ENCODE results near the gene CD300H.
"Not testable (repeated sequence)": the region's sequence is repeated elsewhere in the genome, so short reads cannot be mapped to it uniquely, and the experiment has no call there.

Gene CD300H

GRCh38 chr17:74525465-74525725, 41.9 kb downstream of the CD300H start:
- DNase-seq, result no peak

GRCh38 chr17:74524653-74525464, 42.5 kb downstream of the CD300H start:
- DNase-seq, result no peak

- DNase-seq, result no peak
Observed at GRCh38 chr17:74523308-74523707, 44.0 kb downstream of the CD300H start.

GRCh38 chr17:74522381-74523105, 44.8 kb downstream of the CD300H start:
- no peak for DNase-seq

- no peak for DNase-seq
Observed at GRCh38 chr17:74521701-74522201, 45.6 kb downstream of the CD300H start.

GRCh38 chr17:74520790-74521480, 46.4 kb downstream of the CD300H start:
- DNase-seq, result no peak

GRCh38 chr17:74520016-74520434, 47.3 kb downstream of the CD300H start:
- DNase-seq, result no peak

GRCh38 chr17:74518413-74518981, 48.8 kb downstream of the CD300H start:
- DNase-seq, result not testable (repeated sequence)

- no peak for DNase-seq
Observed at GRCh38 chr17:74516561-74517328, 50.6 kb downstream of the CD300H start.

- DNase-seq, result no peak
Observed at GRCh38 chr17:74515941-74516340, 51.4 kb downstream of the CD300H start.

- no peak for DNase-seq
Observed at GRCh38 chr17:74514632-74515334, 52.5 kb downstream of the CD300H start.

- DNase-seq, result no peak
Observed at GRCh38 chr17:74513987-74514631, 53.2 kb downstream of the CD300H start.

- no peak for DNase-seq
Observed at GRCh38 chr17:74512624-74513091, 54.7 kb downstream of the CD300H start.

- DNase-seq, result no peak
Observed at GRCh38 chr17:74512036-74512435, 55.3 kb downstream of the CD300H start.
